Activated CD4-positive, CD25-positive, alpha-beta regulatory T cell treated with anti-CD3 and anti-CD28 coated beads, Interleukin-2, amount 50 U/mL, for 72 hours (primary cell): ENCODE measurements around the gene LIPM.
"Not testable (repeated sequence)": the region's sequence is repeated elsewhere in the genome, so short reads cannot be mapped to it uniquely, and the experiment has no call there.

Experiments
- DNase-seq: peaks from one replicate; pipeline ENCODE4 v3.0.0; 2021

Gene LIPM

DNA sequence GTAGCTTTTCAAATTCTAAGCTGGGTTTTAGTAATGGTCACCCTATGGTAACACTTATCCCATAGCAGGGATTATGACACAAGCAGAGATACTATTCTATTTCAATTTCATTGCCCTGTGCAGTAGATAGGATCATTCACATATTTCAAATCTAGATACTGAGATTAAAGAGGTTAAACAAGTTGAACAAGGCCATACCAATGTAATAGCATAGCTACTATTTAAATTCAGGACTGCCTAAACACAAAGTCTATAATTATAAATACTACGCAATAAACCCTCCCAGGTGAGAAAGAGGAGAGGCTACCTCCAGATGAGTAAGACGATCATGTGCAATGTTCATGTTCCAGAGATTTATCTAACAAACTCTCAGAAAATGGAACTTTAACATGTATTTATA lies 1.1 kb downstream of the LIPM start:
- DNase-seq, result no peak

DNA sequence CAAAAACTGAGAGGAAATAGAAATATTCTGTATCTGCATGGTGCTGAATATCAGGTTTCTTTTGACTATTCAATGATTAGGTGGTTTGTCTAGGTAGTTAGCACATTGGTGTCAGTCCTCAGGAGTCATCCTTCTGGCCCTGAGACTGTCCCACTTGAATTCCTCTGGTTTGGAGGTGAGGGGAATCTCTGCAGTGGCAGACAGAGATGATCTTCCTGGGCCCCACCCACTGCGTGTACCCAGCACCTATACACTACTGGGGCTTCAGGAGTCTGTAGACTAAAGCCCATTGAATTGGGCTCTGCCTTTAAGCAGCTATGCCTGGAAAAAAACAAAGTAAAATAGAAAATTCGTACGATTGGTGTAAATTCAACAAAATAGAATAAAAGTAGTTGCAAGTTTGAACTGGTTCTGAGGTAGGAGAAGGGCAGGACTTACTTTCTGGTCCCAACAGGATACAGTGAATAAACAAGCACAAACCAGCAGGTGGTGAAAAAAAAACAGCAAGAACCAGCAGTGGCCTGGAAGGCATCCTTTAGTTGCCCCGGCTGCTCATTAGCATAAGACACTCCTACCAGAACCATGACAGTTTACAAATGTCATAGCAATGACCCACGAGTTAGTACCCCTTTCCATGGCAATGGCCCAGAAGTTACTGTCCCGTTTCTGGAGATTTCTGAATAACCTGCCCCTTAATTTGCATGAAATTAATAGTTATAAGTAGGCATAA lies 1.7 kb downstream of the LIPM start:
- DNase-seq, result no peak

DNA sequence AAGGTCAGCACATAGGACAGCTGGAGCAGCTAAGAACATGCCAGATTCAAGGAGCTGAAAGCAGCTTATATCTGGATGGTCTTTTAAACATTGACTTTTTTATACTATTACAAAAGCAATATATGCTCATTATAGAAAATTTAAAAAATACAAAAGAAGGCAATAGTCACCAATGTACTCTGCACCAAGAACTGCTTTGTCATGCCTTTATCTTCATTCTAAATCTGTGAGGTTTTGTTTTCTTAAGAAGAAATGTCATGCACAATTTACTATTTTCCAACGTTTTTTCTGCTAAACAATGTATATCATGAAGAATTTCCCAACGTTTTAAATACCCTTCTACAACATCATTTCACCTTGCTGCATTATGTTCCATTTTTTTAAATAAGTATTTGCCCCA lies 2.8 kb downstream of the LIPM start:
- no peak for DNase-seq

DNA sequence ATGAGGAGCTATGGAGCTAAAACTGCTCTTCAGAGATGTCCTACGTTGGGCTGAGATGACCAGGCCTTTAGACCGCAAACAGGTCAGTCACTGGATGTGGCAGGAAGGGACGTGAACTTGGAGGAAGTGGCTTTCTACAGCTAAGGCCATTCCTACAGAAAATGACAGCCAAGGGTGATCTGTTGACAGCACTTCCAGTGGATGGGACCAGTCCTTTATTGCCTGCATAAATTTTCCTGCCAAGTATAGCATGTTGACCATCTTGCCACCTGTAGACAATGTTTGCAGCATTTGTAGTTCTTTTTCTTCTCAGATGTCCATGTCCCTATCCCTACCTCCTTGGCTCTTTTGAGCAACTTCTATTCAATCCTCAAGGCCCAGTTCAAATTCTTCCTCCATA lies 3.4 kb downstream of the LIPM start:
- DNase-seq, result no peak

DNA sequence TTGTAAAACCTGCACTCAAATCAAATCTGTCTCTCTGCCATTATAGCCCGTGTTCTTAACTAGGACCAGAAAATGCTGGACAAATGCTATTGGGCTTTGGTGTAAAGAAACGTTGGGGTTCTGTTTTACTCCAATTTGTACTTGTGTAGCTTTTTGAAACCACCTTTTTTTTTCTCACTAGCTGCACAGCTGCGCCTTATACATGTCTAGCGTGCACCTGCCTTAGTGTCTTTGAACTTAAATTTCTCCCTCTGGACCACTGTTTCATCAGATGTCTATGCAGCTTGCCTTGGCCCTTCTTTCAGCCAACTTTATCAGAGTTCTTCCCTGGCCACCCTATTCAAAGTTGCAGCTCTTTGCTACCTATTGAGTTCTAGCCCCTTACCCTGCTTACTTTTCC lies 7.1 kb downstream of the LIPM start:
- DNase-seq, result no peak

DNA sequence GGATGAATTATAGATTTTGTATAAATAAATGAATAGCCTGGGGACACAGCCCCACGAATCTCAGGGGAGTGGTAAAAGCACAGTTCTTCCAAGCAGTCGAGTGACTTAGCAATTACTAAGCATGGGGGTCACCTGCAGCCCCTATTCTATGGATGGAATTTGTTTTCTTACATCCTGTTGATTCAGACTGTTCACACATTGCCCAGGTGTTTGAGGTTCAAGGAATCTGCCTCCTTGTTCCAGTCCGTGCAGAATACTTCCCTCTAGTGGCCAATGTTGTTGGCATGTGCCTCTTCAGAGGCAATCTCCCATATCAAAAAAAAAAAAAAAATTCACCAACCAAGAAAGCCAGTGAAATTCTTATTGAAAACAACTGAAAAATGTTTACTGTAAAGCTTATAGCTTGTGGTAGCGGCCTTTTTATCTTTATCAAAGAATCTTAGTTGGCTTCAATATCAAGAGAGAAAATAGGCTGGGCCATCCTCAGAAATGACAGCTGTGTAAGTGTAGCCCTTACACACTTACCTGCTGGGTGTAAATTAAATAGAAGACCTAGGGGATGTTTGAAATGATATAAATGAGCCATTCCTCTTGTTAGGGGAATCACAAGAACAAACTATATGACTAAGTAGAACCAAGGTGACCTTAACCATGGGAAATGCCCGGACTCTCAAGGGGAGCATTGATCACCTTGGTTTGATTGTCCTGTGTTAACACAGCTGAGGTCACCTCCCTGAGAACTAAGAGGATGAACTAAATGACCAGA lies 7.8 kb downstream of the LIPM start:
- DNase-seq, result no peak

DNA sequence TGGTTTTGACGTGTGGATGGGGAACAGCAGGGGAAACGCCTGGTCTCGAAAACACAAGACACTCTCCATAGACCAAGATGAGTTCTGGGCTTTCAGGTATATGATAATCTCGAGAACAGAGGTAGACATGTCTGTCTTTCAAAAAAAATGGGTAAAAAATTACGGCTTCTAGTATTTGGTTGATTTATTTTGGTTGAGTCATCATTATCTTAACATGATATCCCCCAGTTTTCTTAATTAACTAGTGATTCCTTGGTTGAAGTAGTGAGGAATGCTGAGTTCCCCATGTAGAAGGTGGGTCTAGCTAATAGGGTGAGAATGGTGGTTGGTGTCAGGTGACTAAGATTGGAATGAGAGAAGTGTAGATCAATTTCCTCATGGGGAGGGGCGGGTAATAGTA lies 10.7 kb downstream of the LIPM start:
- DNase-seq, result no peak

DNA sequence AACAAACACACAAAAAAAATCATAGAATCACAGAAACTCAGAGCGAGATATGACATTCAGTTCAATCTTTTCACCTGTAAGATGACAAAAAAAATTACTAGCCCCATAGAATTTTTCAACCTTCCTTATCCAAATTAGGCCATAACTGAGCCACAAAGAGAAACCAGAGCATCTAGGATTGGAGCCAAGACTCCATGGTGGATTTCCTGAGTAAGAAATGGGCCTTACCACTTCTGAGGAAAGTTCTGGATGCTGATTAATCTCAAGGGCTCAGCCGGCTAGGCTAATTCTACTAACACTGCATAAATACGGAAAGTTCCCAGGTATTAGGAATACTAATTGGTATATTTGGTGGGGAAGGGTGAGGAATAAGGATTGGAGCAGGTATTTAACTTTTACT lies 16.8 kb downstream of the LIPM start:
- no peak for DNase-seq

DNA sequence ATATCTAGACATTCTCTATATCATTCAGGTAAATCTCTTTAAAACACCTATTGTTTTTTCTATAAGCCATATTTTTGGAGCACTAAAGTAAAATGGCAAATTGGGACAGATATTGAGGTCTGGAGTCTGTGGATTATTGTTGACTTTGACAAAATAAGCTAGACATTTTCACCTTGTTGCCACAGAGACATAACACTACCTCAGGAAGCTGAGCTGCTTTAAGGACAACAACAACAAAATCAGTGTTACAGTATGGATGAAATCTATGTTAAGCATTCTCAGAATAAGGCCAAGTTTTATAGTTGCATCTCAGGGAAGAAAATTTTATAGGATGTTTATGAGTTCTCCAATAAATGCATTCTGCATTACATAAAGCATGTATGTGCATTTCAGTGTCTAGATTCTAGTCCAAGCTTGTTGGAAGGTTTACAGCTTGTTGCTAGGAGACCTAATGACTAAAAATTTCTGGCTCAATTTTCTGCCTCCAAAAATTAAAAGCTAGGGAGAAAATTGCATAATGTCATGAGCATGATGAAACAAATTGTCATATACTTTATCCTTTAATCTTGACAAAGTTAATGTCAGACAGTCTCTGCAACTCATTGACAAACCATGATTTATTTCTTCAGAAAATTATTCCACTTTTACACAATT lies 18.3 kb downstream of the LIPM start:
- DNase-seq, result no peak

DNA sequence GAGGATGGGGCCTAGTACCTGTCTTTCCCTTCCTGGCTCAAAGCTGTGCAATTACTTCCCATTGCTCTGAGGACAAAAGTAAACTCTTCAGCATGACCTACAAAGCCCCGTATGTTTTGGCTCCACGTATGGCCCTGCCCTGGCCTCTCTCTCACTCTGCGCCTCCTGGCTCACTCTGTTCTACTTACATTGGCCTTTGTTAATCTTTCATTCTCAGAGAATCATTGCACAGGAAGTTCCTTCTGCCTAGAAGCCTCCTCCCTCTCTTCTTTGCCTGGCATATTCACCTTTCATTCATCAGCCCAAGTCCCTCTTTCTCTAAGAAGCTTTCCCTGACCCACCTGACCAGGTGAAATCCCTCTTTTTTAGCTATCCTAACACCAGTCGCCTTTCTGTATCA lies 23.9 kb downstream of the LIPM start:
- DNase-seq, result no peak

DNA sequence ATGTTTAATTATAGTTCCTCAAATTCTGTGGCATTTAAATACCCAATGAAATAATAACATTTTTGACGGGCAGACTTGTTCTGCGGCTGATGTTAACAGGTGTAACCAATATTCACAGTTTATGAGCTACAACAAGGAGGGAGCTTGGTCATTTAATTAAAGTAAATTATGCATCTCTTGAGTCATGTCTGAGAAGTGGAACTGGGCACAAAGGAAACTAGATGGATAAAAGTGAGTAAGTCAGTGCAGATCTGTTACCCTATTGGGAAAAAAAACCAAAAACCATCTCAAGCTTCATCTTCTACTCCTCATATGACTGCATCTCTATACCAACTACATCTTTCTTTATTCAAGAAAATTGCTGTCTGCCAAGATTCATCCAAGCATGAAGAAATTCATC lies 25.1 kb downstream of the LIPM start:
- DNase-seq, result no peak

DNA sequence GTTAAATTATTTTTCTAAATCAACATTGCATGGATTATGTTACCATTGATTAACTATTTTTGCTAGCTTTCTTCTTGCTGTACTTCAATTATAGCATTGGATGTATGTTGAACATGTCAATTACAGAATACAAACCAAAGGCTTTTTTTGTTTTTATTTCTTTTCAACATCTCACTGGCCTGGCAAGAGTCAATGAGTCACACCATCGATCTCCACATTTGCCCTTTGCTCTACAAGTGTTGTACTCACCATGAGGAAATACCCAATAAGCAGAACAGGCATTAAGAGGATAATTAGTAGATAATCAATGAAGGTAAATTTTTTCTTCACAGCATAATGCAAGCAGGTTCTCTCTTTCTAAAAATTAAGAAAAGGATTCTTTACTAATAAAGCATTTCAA lies 25.8 kb downstream of the LIPM start:
- DNase-seq, result no peak

DNA sequence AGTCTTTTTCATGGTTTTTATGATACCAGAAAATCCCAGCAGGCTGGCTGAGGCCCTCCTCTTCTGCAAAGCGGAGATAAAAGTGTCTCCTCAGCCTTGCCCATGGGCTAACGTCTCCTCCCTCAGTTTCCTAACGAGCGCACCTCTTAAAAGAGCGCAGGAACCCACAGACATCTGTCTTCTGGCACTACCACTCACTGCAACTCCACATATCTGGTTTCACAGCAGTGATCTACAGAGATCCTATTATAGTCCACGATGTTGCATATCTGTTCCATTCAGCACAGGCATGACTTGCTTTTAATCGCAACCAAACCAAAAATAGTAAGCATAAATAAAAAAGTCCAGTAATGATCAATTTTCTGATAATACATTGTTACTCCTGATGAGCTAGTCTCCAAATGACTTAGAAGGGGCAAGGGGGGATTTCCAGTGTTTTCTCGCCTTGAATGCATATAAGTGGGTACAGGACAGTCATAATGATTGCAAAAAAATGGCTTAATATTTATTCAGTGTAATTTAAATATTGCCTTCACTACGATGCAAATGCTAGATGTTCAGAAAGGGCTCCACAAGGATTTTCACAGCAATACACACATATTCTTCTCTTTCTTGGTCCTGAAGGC lies 28.2 kb downstream of the LIPM start:
- DNase-seq, result no peak

DNA sequence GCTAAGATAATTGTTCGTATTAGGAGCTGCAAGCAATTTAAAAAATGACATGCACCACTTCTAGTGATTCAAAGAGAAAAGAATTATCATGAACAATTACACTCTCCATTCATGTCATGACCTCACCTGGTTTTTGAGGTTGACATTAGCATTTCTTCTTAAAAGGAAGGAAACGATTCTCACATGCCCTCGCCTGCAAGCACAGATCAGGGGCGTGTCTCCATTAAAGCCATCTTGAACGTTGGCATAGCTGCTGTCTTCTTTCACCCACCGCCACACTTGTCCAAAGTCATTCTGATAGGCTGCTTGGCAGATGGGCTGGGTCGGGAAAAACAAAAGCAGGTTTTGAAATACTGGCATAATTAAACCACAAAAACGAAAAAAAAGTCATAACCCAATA lies 29.2 kb downstream of the LIPM start:
- peak; percentile 44 for DNase-seq

DNA sequence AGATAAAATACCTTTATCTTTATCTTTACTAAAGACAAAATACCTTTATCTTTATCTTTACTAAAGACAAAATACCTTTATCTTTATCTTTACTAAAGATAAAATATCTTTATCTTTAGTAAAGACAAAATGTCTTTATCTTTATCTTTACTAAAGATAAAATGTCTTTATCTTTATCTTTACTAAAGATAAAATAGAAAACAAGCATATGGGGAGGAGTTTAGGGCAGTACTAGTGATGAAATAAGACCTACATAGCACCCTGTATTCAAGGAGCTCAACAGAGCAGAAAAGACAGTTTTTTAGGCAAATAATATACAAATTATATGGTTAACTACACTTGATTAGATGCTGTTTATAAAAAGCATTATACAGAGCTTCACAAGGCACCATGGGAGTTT lies 29.8 kb downstream of the LIPM start:
- DNase-seq, result no peak

DNA sequence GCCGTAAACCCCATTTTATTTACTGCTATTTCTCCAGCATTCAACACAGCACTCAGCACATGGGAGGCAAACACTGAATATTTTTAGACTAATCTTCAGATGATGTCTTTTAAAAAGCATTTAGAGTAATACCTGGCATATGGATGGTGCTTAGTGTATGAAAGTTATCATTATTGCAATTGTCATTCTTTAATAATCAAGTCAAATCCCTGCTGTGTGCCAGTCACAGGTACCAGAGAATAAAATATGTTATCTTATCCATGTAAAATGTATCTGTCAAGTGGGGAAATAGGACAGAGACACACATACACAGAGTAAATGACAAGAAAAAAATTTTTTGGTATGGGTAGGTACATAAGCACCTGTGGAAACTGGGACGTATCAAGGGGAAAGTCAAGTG lies 30.6 kb downstream of the LIPM start:
- no peak for DNase-seq

DNA sequence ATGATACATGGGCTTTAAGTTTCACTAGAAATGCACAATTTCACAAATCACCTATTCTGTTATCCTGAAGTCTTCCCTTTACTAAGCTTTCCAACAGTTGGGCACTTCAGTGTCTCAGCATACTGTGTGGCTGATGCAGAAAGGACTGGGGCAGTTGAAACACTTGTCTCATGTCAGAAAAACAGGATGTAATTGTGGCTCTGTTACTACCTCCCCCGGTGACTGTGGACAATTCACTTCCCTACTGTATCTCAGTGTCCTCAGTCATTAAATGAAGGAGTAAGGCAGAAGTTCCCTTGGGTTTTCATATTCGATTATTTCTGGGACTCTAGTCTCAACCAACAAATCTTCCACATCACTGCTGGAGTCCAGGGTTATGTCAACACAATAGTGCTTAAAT lies 31.2 kb downstream of the LIPM start:
- DNase-seq, result no peak

DNA sequence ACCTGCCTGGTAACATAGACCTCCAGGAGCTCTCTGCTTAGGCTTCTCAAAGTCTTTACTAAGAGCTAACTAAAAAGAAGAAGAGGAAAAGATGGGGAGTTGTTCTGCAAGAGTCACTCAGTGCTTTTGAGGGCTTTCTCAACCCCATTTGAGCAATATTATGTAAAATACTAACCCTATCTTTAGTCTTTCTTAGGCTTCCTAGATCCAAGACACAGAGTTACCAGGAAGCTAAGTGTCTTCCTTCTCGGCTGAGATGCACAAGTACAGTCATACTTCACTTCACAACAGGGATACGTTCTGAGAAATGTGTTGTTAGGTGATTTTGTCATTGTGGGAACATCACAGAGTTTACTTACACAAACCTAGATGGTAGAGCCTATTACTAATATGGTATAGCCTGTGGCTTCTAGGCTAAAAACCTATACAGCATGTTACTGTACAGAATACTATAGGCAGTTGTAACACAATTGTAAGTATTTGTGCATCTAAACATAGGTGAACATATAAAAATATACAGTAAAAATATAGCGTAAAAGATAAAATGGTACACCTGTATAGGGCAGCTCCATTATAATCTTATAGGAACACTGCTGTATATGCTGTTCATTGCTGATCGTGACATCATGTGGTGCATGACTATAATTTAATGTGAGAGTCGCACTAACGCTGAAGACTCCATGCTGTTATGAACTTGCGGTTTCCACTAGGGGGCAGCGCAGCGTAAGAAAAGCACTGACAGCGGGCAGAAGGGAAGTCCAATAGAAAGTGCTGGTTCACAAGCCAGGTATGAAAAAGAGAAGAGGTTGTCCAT lies 32.8 kb downstream of the LIPM start:
- DNase-seq, result peak; percentile 84

DNA sequence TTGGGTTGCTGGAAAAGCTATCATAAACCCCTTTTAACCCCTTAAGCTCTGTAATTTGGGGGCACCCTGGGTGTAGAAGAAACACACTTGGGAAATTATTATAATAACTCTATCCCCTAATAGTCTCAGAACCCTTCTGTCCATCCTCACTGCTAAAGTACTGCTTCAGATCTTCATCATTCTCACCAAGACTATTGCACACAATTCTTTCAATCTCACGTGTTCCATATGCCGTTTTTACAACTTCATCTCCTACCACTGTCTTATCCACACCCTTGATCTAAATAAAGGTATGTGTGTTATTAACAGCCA lies 33.3 kb downstream of the LIPM start:
- no peak for DNase-seq

DNA sequence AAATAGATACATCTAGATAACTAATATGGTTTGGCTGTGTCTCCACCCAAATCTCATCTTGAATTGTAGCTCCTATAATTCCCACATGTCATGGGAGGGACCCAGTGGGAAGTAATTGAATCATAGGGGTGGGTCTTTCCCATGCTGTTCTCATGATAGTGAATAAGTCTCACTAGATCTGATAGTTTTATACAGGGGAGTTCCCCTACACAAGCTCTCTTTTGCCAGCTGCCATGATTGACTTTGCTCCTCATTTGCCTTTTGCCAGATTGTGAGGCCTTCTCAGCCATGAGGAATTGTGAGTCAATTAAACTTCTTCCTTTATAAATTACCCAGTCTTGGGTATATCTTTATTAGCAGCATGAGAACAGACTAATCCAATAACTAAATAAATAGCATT lies 35.1 kb downstream of the LIPM start:
- not testable (repeated sequence) for DNase-seq

DNA sequence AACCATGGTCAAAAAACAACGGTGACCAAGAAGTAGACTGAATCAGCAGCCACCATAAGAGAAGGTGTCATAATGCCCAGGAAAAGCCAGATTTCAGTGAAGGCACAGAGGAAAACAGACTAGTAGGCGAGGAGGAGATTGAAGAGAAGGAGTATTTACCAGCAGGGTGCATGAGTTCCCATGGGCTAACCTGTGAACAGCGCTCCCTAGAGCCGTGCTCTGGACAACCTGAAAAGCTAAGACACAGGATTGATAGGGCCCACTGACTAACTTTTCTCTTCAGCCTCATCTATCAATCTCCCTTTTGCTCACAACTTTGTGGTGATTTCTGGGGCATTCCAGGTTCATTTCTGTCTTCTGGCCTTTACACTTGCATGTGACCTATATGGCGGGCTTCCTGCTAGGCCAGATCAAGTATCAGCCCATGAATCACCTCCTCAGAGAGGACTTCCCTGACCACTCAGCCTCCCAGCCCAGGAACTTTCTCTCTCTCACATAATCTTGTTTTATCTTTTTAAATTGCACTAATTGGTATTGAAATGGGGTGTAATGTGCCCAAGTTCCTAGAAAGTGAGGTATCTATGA lies 36.3 kb downstream of the LIPM start:
- no peak for DNase-seq

DNA sequence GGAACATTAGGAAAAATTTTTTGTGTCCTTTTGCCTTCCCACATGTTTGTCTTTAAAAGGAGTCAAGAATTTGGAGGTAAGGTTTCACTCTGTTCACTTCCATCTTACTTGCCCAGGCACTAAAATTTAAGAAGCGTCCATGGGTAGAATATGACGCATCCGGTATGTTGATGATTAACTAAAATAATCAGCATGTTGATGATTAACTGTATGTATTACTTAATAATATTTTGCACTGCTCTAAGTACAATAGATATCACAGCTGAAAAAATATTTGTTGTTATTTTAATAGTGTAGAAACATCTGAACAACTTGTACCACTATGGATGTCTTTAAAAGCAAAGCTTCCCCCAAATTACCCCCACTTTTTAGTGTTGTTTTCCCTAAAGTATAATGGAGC lies 37.6 kb downstream of the LIPM start:
- no peak for DNase-seq

DNA sequence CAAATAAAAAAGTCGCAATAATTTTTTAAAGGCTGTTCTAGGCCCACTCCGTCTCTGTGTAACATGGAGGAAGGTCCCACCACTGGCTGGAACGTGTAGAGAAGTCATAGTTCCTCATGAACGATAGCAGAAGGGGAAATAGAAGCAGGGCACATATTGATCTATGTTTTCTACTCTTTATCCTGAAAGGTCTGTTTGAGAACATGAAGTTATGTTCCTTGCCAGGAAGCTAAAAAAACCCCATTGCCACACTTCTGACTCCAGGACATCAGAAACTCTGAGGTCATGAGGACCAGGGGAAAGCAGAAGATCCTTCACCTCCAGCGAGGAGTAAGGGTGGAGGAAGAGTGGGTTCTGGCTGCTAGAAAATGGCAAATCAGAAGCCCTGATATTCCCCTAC lies 38.4 kb downstream of the LIPM start:
- no peak for DNase-seq
